Suprapubic skin (tissue), 3 donors: ENCODE measurements around the gene IL37.

Experiments used
- CTCF ChIP-seq, 2 donors: fragments of 200-600 bp in 1 of 2; fragments of 450-650 bp in 1 of 2; sonication (generic) in 1 of 2; IDR thresholded peaks; one replicate each; pipeline ENCODE4 v1.5.1; 2016 to 2019; ENCODE audit warnings: antibody characterized with exemption in 2 of 2, mild to moderate bottlenecking in 1 of 2, moderate library complexity in 1 of 2
- EP300 ChIP-seq: sonication (generic); formaldehyde crosslinking; IDR thresholded peaks from one replicate; pipeline ENCODE4 v1.6.1; 2017; ENCODE audit warnings: antibody characterized with exemption
- POLR2A ChIP-seq, 2 donors: fragments of 450-650 bp; IDR thresholded peaks; one replicate each; pipeline ENCODE4 v1.6.1; 2017; ENCODE audit warnings: antibody characterized with exemption in 2 of 2, mild to moderate bottlenecking in 2 of 2, moderate library complexity in 2 of 2

- TF ChIP-seq CTCF (IDR thresholded peaks at IDR 0.05) (no peak), POLR2A (IDR thresholded peaks at IDR 0.05) (no peak), EP300 (no peak)
Measured at GRCh38 chr2:112967023-112967422, 56.1 kb downstream of the IL37 start.
